ENCODE measurements around the gene KLRC4. TPM values are rescaled to one million over a fixed set of nuclear protein-coding genes. Genes with fewer than 3 reads are reported as not detected.
A peak's percentile ranks its signal among the peaks of the same experiment; 100 is the strongest.
"Not testable (repeated sequence)": the region's sequence is repeated elsewhere in the genome, so short reads cannot be mapped to it uniquely, and the experiment has no call there.

Gene KLRC4
- polyA plus RNA-seq, 5 donors = 0.36 to 0.85 (median 0.41) TPM; not detected in 1

DNA sequence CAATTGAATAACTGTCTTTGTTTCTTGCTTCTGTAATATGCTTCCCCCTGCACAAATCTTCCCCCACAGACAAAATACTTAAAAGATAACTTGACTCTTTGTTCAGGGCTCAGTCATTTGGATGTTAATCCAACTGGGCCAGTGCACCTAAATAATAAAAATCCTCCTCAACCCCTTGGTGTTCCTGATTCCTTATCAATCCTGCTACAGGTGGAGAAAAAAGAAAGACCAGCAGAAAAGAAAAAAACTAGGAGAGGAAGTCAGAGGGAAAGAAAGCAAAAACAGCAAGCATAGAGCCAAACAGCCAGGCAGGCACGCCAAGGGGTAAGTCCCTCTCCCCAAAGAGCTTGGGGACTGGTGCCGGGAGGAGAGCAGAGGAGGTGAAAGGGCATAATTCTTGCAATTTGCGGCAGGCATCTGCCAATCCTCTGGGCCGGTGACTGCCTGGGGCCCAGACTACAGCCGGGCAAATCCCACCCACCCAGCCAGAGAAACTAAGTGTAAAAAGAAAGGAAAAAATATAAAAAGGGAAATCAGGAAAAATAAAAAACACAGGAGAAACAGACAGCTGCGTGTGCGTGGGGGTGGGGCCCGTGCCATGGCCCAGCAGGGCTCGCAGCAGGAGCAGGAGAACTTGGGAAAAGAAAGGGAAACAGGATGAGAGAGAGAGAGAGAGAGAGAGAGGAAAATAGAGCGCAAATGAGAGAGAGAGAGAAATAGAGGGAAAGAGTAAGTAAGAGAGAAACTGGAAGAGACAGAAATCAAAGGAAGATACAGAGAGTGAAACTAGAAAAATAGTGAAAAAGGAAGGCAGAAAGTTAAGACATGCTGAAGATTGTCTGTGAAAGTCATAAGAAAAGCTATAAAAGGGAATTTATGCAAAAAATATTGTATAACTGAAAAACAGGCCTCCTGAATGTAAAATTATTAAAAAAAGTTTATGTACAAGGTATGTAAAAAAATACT lies 41.1 kb downstream of the KLRC4 start:
- DNase-seq = peak in 1 of 2 donors; percentile 23

GRCh38 chr12:10367714-10368113 lies 41.8 kb downstream of the KLRC4 start:
- DNase-seq = not testable (repeated sequence)

DNA sequence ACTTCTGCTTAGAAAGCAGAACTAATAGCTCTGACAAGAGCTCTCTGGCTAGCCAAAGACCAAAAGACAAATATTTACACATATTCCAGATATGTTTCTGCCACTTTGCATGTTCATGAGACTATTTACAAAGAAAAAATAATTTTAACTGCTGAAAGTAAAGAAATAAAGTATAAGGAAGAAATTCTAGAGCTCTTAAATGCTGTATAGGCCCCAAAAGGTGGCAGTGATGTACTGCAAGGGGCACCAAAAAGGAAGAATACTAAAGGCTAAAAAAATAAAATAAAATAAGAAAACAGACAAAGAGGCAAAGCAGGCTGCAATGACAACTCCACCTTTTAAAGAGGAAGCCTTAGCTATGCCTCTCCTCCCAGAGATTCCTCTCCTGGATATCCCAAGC lies 42.7 kb downstream of the KLRC4 start:
- peak in 1 of 2 donors; percentile 33 for DNase-seq

DNA sequence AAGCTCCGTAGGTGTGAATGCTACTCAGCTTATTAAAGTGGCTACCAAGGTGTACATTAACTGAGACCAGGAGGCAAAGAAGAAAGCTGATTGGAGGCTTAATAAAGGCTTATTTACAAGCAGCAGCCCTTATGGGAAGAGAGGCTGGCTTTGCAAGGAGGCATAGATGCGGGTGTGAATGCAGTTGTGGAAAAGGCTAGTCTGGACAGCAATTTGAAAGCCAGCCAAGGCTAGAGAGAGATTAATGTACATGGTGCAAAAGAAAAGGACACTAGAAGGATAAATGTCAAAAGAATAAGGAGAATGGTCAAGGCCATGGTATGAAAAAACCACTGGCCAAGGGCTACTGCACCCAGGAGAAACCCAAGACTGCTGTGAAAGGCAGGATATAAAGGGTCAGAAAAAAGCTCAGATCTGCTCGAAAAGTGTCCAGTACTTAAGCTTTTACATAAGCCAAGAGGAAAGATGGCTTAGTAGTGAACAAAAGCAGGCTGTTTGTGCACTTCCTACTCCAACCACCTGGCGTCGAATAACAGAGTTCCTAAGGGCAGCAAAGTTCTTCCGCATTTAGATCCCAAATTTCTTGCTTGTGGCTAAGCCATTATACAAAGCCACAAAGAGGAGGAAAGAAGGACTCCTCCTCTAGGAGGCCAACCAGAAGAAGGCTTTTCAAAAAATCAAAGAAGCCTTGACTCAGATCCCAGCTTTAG lies 43.7 kb downstream of the KLRC4 start:
- DNase-seq = no peak

- peak; percentile 83 to 86 for DNase-seq
These were observed 44.5 kb downstream of the KLRC4 start for GRCh38 chr12:10364815-10365622.

- DNase-seq = peak in 1 of 2 donors; percentile 77
These were observed 45.4 kb downstream of the KLRC4 start for GRCh38 chr12:10363914-10364814.

DNA sequence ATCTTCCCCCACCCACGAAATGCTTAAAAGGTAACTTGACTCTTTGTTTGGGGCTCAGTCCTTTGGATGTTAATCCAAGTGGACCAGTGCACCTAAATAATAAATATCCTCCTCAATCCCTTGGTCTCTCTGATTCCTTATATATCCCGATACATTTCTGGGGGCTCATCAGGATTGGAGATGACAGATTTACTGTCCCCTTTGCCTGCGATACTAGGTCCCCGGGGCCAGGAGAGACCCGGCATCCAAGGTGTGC lies 46.0 kb downstream of the KLRC4 start:
- peak in 1 of 2 donors; percentile 38 for DNase-seq

DNA sequence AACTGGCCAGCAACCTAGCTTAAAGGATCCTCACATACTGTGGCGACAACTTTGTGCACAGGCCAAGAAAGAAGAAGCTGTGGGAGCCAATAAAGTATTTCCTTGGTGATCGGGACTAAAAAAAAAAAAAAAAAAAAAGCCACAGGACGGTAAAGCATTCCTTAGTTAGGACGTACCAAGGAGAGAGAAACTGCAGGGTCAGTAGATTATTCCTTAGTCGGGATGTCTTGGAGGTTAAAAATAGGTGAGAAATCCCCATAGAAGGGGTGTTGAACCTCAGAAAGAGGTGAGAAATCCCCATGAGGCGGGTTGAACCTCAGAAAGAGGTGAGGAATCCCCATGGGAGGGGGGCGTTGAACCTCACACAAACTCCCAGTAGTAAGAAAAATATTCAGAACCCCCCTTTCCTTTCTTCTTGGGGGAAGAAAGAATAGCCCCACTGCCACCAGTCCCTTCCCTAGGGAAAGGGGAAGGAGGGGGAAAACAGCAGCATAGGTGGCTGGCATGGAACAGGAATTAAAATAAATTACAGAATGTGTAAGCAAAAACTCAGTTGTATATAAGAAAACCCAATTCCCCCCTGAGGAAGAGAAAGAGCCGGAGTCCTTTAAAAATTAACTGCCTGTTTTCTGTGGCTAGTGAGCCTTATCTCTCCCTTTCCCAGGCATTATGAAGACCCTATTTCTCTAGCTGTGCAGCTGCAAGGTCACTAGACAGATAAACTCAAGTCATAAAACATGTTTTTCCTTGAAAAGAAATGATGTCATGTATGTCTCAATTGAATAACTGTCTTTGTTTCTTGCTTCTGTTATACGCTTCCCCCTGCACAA lies 46.5 kb downstream of the KLRC4 start:
- peak in 1 of 2 donors; percentile 23 for DNase-seq

DNA sequence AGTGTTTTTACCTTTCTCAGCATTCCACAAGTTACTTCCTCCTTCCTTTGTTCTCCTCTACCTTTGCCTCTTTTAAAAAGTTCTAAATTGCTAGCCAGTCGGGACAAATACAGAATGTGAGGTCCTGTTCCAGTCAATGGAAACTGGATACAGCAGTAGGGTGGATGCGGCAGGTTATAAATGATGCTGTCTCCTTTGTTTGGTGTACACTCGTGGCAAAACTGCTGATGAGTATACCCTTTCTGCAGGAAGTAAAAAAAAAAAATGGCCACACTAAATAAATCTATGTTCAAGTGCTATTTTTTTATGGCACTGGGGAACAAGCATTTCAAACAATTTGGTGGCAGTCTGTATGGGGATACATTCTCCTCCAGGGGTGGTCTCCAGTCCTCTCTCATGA lies 47.2 kb downstream of the KLRC4 start:
- DNase-seq = no peak

- DNase-seq = peak in 1 of 2 donors; percentile 18
These were observed 47.9 kb downstream of the KLRC4 start for GRCh38 chr12:10361622-10362021.

- DNase-seq = peak in 1 of 2 donors; percentile 17
These were observed 48.5 kb downstream of the KLRC4 start for GRCh38 chr12:10361084-10361483.

DNA sequence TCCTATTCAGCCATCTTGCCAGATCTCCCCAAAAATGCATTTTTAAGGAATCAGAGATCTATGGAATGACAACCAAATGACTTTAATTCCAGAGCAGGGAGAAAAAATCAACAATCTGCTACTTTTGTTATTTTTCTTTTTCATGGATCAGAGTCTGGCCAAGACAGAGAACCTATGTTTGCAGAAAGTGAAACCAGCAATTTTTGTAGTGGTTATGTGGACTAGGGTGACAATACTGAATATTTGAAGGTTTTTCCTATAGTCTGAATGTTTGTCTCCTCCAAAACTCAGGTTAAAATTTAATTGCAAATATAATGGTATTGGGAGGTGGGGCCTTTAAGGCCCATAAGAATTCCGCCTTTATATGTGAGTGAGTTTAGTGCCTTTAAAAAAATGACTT lies 50.6 kb downstream of the KLRC4 start:
- DNase-seq = no peak

GRCh38 chr12:10358131-10358530 lies 51.4 kb downstream of the KLRC4 start:
- DNase-seq = no peak

Other genes starting within 250 kb of the KLRC4 start
- 1 to 10 TPM in 2 of 5 donors, under 1 TPM in 3; 0.31 to 1.8 (median 0.54) TPM for gene OLR1, start 237.6 kb downstream of the KLRC4 start, polyA plus RNA-seq (ENCODE audit: insufficient read depth in 1 of 5, insufficient read length in 5 of 5, low replicate concordance in 1 of 5)
- under 1 TPM; 0.11 to 0.82 (median 0.22) TPM for gene TMEM52B, start 230.7 kb downstream of the KLRC4 start, polyA plus RNA-seq (ENCODE audit: insufficient read depth in 1 of 5, insufficient read length in 5 of 5, low replicate concordance in 1 of 5)
- gene GABARAPL1, start 196.9 kb downstream of the KLRC4 start, polyA plus RNA-seq (ENCODE audit: insufficient read depth in 1 of 5, insufficient read length in 5 of 5, low replicate concordance in 1 of 5) = 10 to 100 TPM; 34.2 to 53.1 (median 45.0) TPM
- 1 to 10 TPM; 1.0 to 2.2 (median 1.4) TPM for gene KLRD1, start 101.9 kb downstream of the KLRC4 start, polyA plus RNA-seq (ENCODE audit: insufficient read depth in 1 of 5, insufficient read length in 5 of 5, low replicate concordance in 1 of 5)
- gene KLRK1, start 19.7 kb downstream of the KLRC4 start, polyA plus RNA-seq (ENCODE audit: insufficient read depth in 1 of 5, insufficient read length in 5 of 5, low replicate concordance in 1 of 5) = 1 to 10 TPM in 4 of 5 donors, under 1 TPM in 1; 0.98 to 3.0 (median 1.5) TPM
- gene KLRC3, start 10.8 kb upstream of the KLRC4 start, polyA plus RNA-seq (ENCODE audit: insufficient read depth in 1 of 5, insufficient read length in 5 of 5, low replicate concordance in 1 of 5) = under 1 TPM in 4 of 5 donors, not detected in 1; 0.15 to 0.59 (median 0.27) TPM
- under 1 TPM; 0.15 to 0.71 (median 0.42) TPM for gene KLRC2, start 26.3 kb upstream of the KLRC4 start, polyA plus RNA-seq (ENCODE audit: insufficient read depth in 1 of 5, insufficient read length in 5 of 5, low replicate concordance in 1 of 5)
- 1 to 10 TPM in 2 of 5 donors, under 1 TPM in 3; 0.46 to 2.6 (median 0.91) TPM for gene KLRC1, start 43.6 kb upstream of the KLRC4 start, polyA plus RNA-seq (ENCODE audit: insufficient read depth in 1 of 5, insufficient read length in 5 of 5, low replicate concordance in 1 of 5)
- gene EIF2S3B, start 96.1 kb upstream of the KLRC4 start, polyA plus RNA-seq (ENCODE audit: insufficient read depth in 1 of 5, insufficient read length in 5 of 5, low replicate concordance in 1 of 5) = 10 to 100 TPM in 2 of 5 donors, 1 to 10 TPM in 3; 1.3 to 12.3 (median 3.8) TPM
- gene MAGOHB, start 203.9 kb upstream of the KLRC4 start, polyA plus RNA-seq (ENCODE audit: insufficient read depth in 1 of 5, insufficient read length in 5 of 5, low replicate concordance in 1 of 5) = 10 to 100 TPM; 31.3 to 56.6 (median 44.7) TPM